Ovary (tissue), 3 donors: ENCODE data around the gene LRP1B.

Experiments used
- EP300 ChIP-seq: sonication (generic); formaldehyde crosslinking; IDR thresholded peaks from one replicate; pipeline ENCODE4 v1.6.1; 2017; ENCODE audit warnings: antibody characterized with exemption
- POLR2A ChIP-seq: fragments of 450-650 bp; IDR thresholded peaks from one replicate; pipeline ENCODE4 v1.6.1; 2017; ENCODE audit warnings: antibody characterized with exemption, mild to moderate bottlenecking, moderate library complexity
- TF ChIP-seq, protein P1 (sequence below), 3 donors: fragments of 450-650 bp in 2 of 3; fragments of 200-600 bp in 1 of 3; IDR thresholded peaks; one replicate each; pipeline versions ENCODE4 v1.5.1 to v1.8.0; 2016 to 2022; ENCODE audit warnings: antibody characterized with exemption in 3 of 3, mild to moderate bottlenecking in 1 of 3
- donor health status: DM: no; HTN: no; CAD: no.

DNA sequence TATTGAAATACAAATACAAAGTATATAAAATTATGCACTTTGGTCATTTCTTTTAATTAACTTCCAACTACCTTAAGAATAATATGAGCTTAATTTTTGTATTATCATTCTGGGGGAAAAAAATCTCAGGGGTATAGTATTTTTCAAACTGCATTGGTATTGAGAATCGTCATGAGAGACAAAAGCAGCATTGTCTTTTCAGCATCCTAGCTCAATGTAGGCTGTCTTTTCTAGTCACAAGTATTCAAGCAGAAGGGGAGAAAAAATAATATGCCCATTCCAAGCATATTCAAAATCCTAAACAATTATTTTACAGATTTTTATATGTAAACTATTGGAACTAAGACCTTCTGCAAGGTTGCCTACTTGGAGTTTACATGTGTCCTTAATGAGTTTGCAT lies 693.3 kb downstream of the LRP1B start:
- TF ChIP-seq, protein P1, sequence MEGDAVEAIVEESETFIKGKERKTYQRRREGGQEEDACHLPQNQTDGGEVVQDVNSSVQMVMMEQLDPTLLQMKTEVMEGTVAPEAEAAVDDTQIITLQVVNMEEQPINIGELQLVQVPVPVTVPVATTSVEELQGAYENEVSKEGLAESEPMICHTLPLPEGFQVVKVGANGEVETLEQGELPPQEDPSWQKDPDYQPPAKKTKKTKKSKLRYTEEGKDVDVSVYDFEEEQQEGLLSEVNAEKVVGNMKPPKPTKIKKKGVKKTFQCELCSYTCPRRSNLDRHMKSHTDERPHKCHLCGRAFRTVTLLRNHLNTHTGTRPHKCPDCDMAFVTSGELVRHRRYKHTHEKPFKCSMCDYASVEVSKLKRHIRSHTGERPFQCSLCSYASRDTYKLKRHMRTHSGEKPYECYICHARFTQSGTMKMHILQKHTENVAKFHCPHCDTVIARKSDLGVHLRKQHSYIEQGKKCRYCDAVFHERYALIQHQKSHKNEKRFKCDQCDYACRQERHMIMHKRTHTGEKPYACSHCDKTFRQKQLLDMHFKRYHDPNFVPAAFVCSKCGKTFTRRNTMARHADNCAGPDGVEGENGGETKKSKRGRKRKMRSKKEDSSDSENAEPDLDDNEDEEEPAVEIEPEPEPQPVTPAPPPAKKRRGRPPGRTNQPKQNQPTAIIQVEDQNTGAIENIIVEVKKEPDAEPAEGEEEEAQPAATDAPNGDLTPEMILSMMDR (IDR thresholded peaks at IDR 0.05), result no peak
- TF ChIP-seq POLR2A (no peak), EP300 (no peak)
